ENCODE measurements around the gene APBA2.

The APBA2 gene

GRCh38 chr15:28876845-28877185 is 9.0 kb upstream of the APBA2 start (continued):
- TF ChIP-seq MZF1 (tag by site-specific recombination; IDR thresholded peaks at IDR 0.05; ENCODE audit: borderline replicate concordance) (no peak), ZNF146 (tag by site-specific recombination; IDR thresholded peaks at IDR 0.05) (no peak), SP2 (tag by site-specific recombination; IDR thresholded peaks at IDR 0.05) (no peak), PRDM6 (tag by site-specific recombination; IDR thresholded peaks at IDR 0.05) (no peak), ZFP69B (tag by site-specific recombination; IDR thresholded peaks at IDR 0.05) (no peak), KLF17 (tag by site-specific recombination; IDR thresholded peaks at IDR 0.05) (no peak), ZNF768 (tag by site-specific recombination; IDR thresholded peaks at IDR 0.05) (no peak)

GRCh38 chr15:28878209-28878608 is 7.6 kb upstream of the APBA2 start:
- TF ChIP-seq ZNF792 (tag by site-specific recombination; IDR thresholded peaks at IDR 0.05) (no peak), ZBTB49 (tag by site-specific recombination; IDR thresholded peaks at IDR 0.05; ENCODE audit: low read depth) (no peak), ZBTB6 (tag by site-specific recombination; IDR thresholded peaks at IDR 0.05) (no peak), ZNF398 (tag by site-specific recombination; IDR thresholded peaks at IDR 0.05) (no peak), ZSCAN16 (tag by site-specific recombination; IDR thresholded peaks at IDR 0.05) (no peak), ZNF362 (tag by site-specific recombination; IDR thresholded peaks at IDR 0.05) (no peak), TRIM28 (IDR thresholded peaks at IDR 0.05; ENCODE audit: borderline replicate concordance, low read length) (no peak), ZBTB21 (tag by site-specific recombination; IDR thresholded peaks at IDR 0.05) (no peak), TSHZ1 (tag by site-specific recombination; IDR thresholded peaks at IDR 0.05; ENCODE audit: borderline replicate concordance) (no peak), KLF1 (tag by site-specific recombination; IDR thresholded peaks at IDR 0.05) (no peak), ZNF174 (tag by site-specific recombination; IDR thresholded peaks at IDR 0.05) (no peak), ZNF560 (tag by site-specific recombination; IDR thresholded peaks at IDR 0.05; ENCODE audit: borderline replicate concordance) (no peak)
- CTCF ChIA-PET, result no interaction called here
- POLR2A ChIA-PET, result no interaction called here

More at GRCh38 chr15:28878209-28878608, 7.6 kb upstream of the APBA2 start:
- no peak overlapping the region for H3K4me3 ChIP-seq (ENCODE audit: low read depth, low read length)
- H3K27ac ChIP-seq (ENCODE audit: extremely low read depth, low read depth, low read length), result no peak overlapping the region
- no peaks in the 10 kb centered on the region for H3K9me3 ChIP-seq (ENCODE audit: control insufficient read depth, insufficient read depth, low read depth, low read length)
- no peaks in the 10 kb centered on the region for H3K4me1 ChIP-seq (ENCODE audit: control insufficient read depth, insufficient read depth, low read length)
- H3K36me3 ChIP-seq (ENCODE audit: control insufficient read depth in 2 of 2, insufficient read depth in 1 of 2, low read length in 2 of 2), result no peaks in the 10 kb centered on the region
